GM23338 (cell line): ENCODE measurements around the gene TAF7L. TPM values are rescaled to one million over a fixed set of nuclear protein-coding genes. Genes with fewer than 3 reads are reported as not detected.

Experiments
- ATAC-seq: fragments of 200-7000 bp; cut with Tn5 transposase; 3 replicates; pipeline ENCODE4 v1.9.1; 2020
- DNase-seq: peaks from one replicate; pipeline ENCODE4 v3.0.0-alpha.2; 2015; ENCODE audit warnings: low spot score
- H2AFZ ChIP-seq: fragments of 200-600 bp; sonication (generic); 2 replicates; pipeline ENCODE4 v1.8.0; 2016; ENCODE audit warnings: antibody characterized with exemption, mild to moderate bottlenecking, moderate library complexity
- H3F3A ChIP-seq: fragments of 200-600 bp; sonication (generic); replicated peaks from 2 replicates; pipeline ENCODE4 v1.8.0; 2017; ENCODE audit warnings: antibody characterized with exemption, mixed run types, low read depth
- H3K27ac ChIP-seq: fragments of 200-600 bp; sonication (generic); 2 replicates; pipeline ENCODE4 v1.6.1; 2016; ENCODE audit warnings: low read depth
- H3K27me3 ChIP-seq: fragments of 200-600 bp; sonication (generic); 2 replicates; pipeline ENCODE4 v1.8.0; 2016; ENCODE audit warnings: mild to moderate bottlenecking, mixed run types, moderate library complexity; ENCODE audit not compliant: insufficient read depth
- H3K36me3 ChIP-seq: fragments of 200-600 bp; sonication (generic); 2 replicates; pipeline ENCODE4 v1.8.0; 2016; ENCODE audit warnings: mild to moderate bottlenecking; ENCODE audit not compliant: insufficient read depth
- H3K4me1 ChIP-seq: fragments of 200-600 bp; sonication (generic); 2 replicates; pipeline ENCODE4 v1.8.0; 2016; ENCODE audit warnings: mild to moderate bottlenecking, moderate library complexity; ENCODE audit not compliant: insufficient read depth
- H3K4me2 ChIP-seq: fragments of 200-600 bp; sonication (generic); 2 replicates; pipeline ENCODE4 v1.7.1; 2017; ENCODE audit warnings: mixed run types
- H3K4me3 ChIP-seq: fragments of 200-600 bp; sonication (generic); 2 replicates; pipeline ENCODE4 v1.6.1; 2016; ENCODE audit warnings: mixed run types
- H3K79me2 ChIP-seq: fragments of 200-600 bp; sonication (generic); replicated peaks from 2 replicates; pipeline ENCODE4 v1.8.0; 2017; ENCODE audit warnings: mild to moderate bottlenecking; ENCODE audit not compliant: insufficient read depth
- H3K9me2 ChIP-seq: fragments of 200-600 bp; sonication (generic); 2 replicates; pipeline ENCODE4 v1.8.0; 2017; ENCODE audit not compliant: insufficient read depth
- H4K20me1 ChIP-seq: fragments of 200-600 bp; sonication (generic); replicated peaks from 2 replicates; pipeline ENCODE4 v1.8.0; 2017; ENCODE audit warnings: mild to moderate bottlenecking; ENCODE audit not compliant: insufficient read depth
- H3K27ac Mint-ChIP-seq: 2 replicates; pipeline ENCODE4 v1.8.0; 2020; ENCODE audit warnings: inconsistent platforms, mild to moderate bottlenecking, moderate library complexity, mixed read lengths
- H3K27me3 Mint-ChIP-seq: 3 replicates; pipeline ENCODE4 v1.8.0; 2022; ENCODE audit warnings: low read depth, mild to moderate bottlenecking, moderate library complexity, mixed read lengths, inconsistent platforms; ENCODE audit not compliant: insufficient read depth, poor library complexity
- H3K36me3 Mint-ChIP-seq: 3 replicates; pipeline ENCODE4 v1.8.0; 2021; ENCODE audit warnings: low read depth, mild to moderate bottlenecking, inconsistent platforms, moderate library complexity, mixed read lengths
- H3K4me1 Mint-ChIP-seq: 3 replicates; pipeline ENCODE4 v1.8.0; 2020; ENCODE audit warnings: mild to moderate bottlenecking, inconsistent platforms, mixed read lengths
- H3K4me3 Mint-ChIP-seq: 3 replicates; pipeline ENCODE4 v1.8.0; 2021; ENCODE audit warnings: moderate library complexity, mild to moderate bottlenecking, inconsistent platforms, mixed read lengths
- H3K9me3 Mint-ChIP-seq: 3 replicates; pipeline ENCODE4 v1.8.0; 2020; ENCODE audit warnings: moderate library complexity, mild to moderate bottlenecking, inconsistent platforms, mixed read lengths
- EZH2phosphoT487 ChIP-seq: fragments of 200-600 bp; sonication (generic); IDR thresholded peaks from one replicate; pipeline ENCODE4 v1.8.1; 2018; ENCODE audit warnings: antibody characterized with exemption; ENCODE audit not compliant: unreplicated experiment
- JUNB ChIP-seq: IDR thresholded peaks from one replicate; pipeline ENCODE4 v1.6.1; 2016; ENCODE audit warnings: antibody characterized with exemption; ENCODE audit not compliant: unreplicated experiment
- POLR2AphosphoS5 ChIP-seq: IDR thresholded peaks from 2 replicates; pipeline ENCODE4 v1.6.1; 2016; ENCODE audit warnings: antibody characterized with exemption, low read depth
- ZNF462 ChIP-seq: fragments of 250-450 bp; sonication (Bioruptor Pico); IDR thresholded peaks from 2 replicates; pipeline ENCODE4 v1.5.0; 2020; ENCODE audit warnings: mild to moderate bottlenecking, moderate library complexity
- polyA plus RNA-seq: library from polyadenylated mRNA; unstranded; fragments of >200 nt; fragmentation: Nextera tagmentation; extraction: Ambion mirVana; gene quantifications from 2 replicates; pipeline ENCODE4 v1.2.1, GENCODE V29; 2016
- total RNA-seq: library from RNA; depleted of rRNA; stranded (reverse); fragments of >200 nt; shearing (Covaris generic); gene quantifications from 2 replicates; pipeline ENCODE4 v1.2.3, GENCODE V29; 2014
- TF ChIP-seq, protein P1 (sequence below), 2 experiments: fragments of 200-600 bp in 1 of 2; sonication (generic) in 1 of 2; conservative IDR thresholded peaks; 2 replicates each; pipeline versions ENCODE4 v1.5.1 to v1.6.1; 2016 to 2017; ENCODE audit warnings: antibody characterized with exemption in 2 of 2, low read depth in 2 of 2, mild to moderate bottlenecking in 2 of 2, moderate library complexity in 1 of 2

The TAF7L gene
- total and polyA plus RNA-seq, 2 experiments from 2014 or later, result 0.66 TPM; not detected in 1

GRCh38 chrX:101230636-101231035 is 60.5 kb downstream of the TAF7L start (continued):
- TF ChIP-seq ZNF462 (CRISPR knock-in tag) (no peak), JUNB (no peak), EZH2phosphoT487 (no peak), POLR2AphosphoS5 (no peak)
- TF ChIP-seq, protein P1, sequence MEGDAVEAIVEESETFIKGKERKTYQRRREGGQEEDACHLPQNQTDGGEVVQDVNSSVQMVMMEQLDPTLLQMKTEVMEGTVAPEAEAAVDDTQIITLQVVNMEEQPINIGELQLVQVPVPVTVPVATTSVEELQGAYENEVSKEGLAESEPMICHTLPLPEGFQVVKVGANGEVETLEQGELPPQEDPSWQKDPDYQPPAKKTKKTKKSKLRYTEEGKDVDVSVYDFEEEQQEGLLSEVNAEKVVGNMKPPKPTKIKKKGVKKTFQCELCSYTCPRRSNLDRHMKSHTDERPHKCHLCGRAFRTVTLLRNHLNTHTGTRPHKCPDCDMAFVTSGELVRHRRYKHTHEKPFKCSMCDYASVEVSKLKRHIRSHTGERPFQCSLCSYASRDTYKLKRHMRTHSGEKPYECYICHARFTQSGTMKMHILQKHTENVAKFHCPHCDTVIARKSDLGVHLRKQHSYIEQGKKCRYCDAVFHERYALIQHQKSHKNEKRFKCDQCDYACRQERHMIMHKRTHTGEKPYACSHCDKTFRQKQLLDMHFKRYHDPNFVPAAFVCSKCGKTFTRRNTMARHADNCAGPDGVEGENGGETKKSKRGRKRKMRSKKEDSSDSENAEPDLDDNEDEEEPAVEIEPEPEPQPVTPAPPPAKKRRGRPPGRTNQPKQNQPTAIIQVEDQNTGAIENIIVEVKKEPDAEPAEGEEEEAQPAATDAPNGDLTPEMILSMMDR (conservative IDR thresholded peaks at IDR 0.05; ENCODE audit: low read depth in 2 of 2), result no peak

- DNase-seq (no peak), ATAC-seq (no peak)
- no peaks in the 10 kb centered on the region for H3K9me2 ChIP-seq
- no peak overlapping the region for H3K27ac Mint-ChIP-seq
- H3K4me3 ChIP-seq, result no peak overlapping the region
- no peak overlapping the region for H3K4me2 ChIP-seq
- H3K4me1 ChIP-seq, result no peaks in the 10 kb centered on the region
- H3K27me3 Mint-ChIP-seq, result no peaks in the 10 kb centered on the region
- no peaks in the 10 kb centered on the region for H3K79me2 ChIP-seq
- no peak overlapping the region for H3K4me3 Mint-ChIP-seq
- TF ChIP-seq POLR2AphosphoS5, result no peak
- no peaks in the 10 kb centered on the region for H3K27me3 ChIP-seq
- H4K20me1 ChIP-seq, result no peaks in the 10 kb centered on the region
- H3F3A ChIP-seq, result no peaks in the 10 kb centered on the region
- peaks cover 4% of the 10 kb centered on the region; the same call in 2 of the 3 replicates for H3K4me1 Mint-ChIP-seq
- no peak overlapping the region for H2AFZ ChIP-seq
- H3K36me3 ChIP-seq, result no peaks in the 10 kb centered on the region
- no peak overlapping the region for H3K27ac ChIP-seq
- no peaks in the 10 kb centered on the region for H3K36me3 Mint-ChIP-seq
- H3K9me3 Mint-ChIP-seq, result no peaks in the 10 kb centered on the region
Observed at GRCh38 chrX:101229170-101229569, 62.0 kb downstream of the TAF7L start.
